GM21528 (cell line): ENCODE results near the gene CPED1.

Source experiments
- ATAC-seq: cut with Tn5 transposase; IDR thresholded peaks from one replicate; pipeline ENCODE4 v1.9.1; 2021; ENCODE audit warnings: mild to moderate bottlenecking, moderate library complexity; ENCODE audit not compliant: unreplicated experiment, low FRiP score

CPED1 gene

DNA sequence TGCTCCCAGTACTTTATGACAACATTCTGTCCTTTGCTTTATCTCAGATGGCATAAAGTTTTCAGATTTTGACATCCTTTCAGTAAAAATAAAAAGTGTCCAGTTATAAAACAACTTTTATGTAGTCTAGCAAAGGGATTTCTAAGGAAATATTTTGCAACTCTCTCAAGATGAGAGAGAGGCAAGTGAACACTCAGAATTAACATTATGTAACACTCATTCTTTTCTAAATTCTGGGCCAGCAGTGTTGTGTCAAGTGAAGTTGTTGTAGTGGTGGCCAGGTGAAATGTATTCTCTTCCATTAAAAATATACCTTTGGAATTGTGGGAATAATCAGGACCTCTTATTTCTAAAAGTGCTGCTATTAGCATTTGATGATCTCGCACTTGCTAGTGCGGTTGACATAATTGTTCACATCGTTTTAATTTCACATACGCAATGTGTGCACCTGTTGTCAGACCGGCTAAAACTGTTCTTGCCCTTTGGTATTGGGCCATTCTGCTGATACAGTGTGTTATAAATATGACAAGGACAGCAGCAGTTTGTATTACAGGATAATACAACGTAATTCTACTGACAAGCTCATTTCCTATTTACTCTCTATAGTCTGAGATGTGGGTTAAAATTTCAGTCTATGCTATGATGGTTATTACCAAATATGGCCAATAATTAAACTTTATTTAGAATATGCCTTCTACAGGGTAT, 23.8 kb downstream of the CPED1 start:
- ATAC-seq = no peak

DNA sequence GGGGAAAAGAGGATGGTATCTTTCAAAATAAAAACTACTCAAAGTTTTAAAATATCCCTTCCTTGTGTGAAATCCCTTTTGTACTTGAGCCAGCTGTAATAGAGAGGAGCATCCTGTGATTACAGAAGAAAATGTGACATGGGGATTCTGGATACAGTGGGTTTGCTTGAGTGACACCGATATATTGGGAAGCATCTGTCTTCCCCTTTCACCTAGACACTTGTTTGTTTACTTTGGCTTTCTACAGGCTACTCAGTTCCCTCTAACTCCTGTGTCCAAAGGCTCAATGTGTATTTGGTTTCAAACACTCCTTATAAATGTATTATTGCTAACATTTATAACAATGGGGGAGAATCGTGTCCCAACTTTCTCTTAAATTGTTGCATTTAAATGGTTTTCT, 24.4 kb downstream of the CPED1 start:
- no peak for ATAC-seq

DNA sequence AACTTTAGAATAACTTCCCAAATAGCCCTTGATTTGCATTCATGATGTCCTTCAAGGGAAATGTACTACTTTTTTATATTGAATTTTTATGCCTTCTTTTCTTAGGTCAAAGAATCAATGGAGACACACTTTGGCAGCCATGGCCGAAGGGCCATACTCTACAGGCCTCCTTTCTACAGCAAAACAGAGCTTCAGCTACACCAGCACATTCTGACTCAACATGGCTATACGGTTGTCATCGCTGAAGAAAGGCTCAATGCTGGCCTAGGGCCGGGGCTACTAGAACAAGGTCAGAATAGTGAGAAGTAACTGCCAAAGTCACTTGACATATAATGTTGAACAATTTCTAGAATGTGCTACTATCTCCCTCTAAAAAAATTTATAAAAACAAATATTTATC, 27.0 kb downstream of the CPED1 start:
- ATAC-seq = no peak

DNA sequence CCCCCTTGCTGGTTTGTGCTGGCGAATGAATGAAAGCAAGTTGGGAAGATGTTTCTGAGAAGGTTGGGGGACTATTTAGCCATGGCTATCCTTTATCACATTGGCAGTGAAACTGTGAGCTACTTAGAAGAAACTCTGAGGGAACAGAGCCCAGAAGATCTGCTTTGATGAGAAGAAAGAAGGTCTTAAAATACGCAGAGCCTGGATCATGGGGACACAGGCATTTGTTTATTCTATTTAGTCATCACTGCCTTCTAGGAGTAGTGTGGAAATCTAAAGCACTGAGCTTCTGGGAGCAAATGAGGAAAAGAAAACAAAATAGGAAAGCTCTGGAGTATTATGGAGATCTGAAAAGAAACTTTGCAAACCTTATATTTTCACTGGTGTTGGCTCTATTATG, 28.5 kb downstream of the CPED1 start:
- no peak for ATAC-seq

DNA sequence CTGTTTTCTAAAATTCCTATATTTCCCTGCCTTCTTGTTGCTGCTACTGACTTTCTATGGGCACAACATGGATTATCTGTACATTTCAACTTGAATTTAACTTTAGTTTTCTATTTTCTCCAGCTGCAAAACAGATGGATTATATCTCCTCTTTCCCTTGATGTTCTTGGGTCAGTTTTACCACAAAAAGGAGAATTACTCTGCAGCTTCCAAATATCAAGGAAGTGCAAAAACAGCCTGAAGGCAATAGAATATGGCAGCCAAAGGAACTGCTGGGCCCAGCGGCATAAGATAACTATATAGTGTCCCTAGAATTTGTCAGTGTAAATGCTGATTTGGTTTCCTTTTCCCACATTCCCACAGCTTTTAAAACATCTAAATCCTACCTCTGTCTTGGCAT, 29.1 kb downstream of the CPED1 start:
- no peak for ATAC-seq

DNA sequence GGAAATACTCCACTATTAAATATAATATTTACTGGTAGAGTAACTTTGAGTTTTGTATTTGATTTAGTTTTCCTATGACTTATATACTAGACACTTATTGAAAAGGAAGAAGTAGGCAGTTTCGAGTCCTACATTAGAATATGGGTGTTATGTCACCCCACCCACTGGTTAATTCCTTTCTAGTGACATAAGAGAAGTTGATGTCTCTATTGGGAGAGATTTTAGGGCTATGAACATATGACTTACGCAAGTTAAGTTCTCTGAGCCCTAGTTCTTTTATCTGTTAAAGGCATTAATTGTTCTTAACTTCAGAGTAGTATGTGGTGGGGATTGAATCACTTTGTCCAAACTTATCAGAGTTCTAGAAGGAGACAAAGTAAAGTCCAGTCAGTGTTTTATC, 30.5 kb downstream of the CPED1 start:
- ATAC-seq = no peak

DNA sequence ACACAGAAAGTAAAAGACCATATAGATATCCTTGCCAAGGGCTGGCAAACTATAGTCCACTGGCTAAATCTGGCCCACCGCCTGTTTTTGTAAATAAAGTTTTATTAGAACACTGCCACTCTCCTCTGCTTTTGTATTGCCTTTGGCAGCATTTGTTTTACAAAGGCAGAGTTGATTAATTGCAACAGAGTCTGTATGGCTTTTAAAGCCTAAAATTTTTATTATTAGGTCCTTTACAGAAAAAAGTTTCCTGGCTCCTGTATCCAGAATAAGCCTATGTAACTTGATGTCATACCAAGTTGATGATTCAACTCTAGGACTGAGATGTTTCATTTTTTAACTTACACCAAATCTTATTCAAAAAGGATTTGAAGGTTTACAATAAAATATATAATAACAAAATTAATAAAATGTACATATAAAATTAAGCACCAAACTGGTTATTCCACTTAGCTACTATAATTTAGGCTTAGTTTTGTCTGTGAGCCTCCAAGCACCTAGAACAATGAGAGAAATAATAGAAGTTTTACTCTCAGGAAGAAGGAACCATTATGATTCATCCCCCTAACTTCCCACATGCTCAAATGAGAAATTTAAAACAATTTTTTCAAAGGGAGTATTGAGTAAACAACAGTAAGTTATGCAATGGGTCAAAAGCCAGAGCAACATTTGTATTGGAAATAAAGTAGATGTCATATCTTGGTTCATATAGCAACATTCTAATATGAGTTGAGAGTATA, 31.9 kb downstream of the CPED1 start:
- no peak for ATAC-seq

DNA sequence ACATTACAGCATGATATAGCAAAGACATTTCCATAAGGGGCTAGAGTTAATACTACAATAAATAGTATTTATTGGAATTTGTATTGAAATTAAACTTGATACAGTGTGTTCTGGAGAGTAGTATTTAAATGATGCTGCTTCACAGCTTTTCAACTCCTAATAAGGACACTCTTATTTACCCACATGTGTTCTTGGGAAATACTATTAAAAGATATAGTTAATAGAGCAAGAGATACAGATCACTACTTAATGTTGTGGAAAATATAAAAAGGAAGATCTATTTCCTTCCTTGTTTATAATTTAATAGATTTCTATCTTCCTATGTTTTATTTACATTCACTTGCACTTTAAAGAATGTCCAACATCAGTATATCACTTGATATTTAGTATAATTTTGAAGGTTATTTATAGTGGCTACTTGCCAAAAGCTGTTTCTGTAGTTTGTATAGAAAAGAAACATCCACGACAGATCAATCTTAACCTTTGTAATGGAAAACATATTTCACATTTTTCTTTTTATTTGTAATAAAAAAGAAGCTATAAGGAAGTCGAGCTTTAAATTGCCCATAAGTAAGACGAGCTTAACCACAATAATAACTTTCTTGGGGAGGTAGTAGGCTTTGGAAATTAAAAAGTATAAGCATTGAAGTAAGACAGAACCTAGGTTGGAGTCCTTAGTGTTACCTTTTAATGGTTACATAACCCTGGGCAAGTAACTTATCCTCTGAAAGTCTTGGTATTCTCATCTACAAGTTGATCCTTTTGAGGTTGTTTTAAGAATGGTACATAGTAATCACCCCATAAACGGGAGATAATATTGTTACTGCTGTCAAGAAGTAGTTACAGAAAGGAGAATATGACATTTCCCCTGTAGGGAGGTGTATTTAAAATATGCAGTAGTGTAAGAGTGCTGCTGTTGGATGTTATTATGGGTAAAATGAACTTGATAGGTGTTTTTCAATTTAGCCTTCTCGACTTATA, 32.8 kb downstream of the CPED1 start:
- no peak for ATAC-seq

DNA sequence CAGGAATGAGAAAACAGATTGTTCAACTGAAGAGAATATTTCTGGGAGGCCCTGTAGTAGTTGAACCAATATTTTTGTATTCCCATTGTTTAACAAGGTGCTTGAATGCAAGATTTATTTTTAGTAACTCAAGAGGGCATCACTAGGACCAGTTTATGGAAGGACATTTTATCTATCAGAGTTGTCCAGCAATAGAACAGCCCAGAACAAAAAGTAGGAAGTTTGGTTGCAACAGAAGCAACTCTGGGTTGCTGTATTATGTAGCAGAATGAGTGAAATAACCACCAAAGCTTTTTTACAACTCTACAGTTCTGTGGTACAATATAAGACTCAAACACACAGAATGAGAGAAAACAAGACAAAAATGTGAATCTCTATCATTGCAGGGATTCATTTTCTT, 34.7 kb downstream of the CPED1 start:
- ATAC-seq = no peak

DNA sequence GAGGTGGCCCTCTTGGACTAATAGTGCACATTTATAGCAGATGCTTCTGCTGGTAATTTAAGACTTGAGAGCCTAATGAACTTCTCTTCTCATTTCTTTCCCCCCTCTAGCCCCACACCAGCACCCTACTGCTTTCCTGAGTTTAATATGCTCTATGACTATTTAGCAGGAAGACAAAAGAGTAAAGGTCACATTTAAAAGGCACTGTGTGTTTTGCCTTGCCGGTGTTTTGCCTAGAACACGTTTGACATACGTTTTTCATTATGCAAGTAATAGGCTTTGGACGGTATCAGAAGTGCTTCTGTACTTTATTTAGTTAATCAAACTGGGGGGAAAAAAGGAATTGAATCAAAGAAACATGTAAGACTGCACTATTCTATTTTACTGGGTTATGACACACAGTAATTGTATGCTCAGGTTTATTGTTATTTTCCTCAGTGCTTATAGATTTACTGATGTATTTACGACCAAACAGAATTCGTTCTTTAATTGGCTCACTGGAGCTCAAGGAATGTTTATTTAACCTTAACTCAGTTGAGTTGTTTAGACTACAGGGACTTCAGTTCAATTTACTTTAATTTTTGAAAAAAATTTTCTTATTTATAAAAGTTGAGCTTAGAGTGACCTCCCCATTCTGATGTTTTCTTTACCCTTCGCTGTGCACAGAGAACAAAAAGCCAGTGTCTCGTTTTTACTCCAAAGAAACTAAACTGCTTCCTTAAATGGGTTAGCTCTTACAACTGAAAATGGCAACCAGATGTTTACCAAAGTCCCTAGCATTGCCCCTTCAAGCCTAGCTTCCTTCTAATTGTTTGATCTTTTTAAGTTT, 35.4 kb downstream of the CPED1 start:
- no peak for ATAC-seq

DNA sequence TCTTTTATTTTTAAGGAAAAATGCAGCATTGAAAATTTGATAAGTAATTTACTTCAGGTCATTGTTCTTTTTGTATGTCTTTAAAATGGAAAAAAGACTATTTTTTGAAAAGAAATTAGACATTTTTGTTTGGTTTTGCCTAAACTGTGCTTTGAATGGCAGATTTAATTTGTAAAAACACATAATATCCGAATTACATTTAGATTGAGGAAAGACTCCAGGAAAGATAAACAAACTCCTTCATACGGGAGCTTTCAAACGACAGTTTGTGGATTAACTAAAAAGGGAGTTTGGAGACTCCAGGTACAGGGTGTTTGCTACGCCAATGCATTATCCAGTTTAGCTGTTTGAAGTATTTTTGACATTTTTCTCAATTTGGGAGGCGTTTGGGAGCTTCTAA, 36.1 kb downstream of the CPED1 start:
- no peak for ATAC-seq

DNA sequence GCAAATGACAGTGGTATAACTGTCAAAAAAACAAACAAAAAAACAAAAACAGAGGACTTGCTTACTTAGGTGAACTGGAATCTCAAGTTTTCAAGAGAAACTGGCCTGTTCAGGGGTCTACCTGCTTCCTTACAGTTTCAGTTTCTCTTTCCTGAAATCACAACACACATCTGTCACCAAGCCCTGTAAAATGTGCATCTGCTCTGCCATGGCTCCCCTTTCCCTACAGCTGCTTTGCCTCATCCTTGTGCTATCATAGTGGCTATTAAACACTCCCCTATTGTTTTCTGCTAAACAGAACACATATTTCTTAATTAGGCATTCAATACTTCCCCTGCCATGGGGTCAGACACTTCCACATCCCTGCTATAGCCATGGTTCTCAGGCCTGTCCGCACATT, 37.6 kb downstream of the CPED1 start:
- no peak for ATAC-seq

DNA sequence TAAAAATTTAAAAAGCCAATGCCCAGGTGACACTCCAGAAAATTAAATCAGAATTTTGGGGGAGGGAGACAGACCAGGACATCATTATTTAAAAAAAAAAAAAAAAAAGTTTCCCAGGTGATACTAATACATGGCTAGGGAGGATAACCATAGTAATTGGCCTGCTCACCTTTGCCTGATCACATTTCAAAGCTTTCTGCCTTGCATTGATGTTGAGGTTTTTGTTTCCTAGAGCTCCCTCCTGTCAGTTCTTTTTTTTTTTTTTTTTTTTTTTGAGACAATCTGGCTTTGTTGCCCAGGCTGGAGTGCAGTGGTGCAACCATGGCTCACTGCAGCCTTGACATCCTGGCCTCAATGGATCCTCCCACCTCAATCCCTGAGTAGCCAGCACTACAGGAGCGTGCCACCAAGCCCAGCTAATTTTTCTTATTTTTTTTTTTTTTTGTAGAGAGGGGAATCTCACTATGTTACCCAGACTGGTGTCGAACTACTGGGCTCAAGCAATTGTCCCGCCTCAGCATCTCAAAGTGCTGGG, 38.1 kb downstream of the CPED1 start:
- ATAC-seq = no peak

DNA sequence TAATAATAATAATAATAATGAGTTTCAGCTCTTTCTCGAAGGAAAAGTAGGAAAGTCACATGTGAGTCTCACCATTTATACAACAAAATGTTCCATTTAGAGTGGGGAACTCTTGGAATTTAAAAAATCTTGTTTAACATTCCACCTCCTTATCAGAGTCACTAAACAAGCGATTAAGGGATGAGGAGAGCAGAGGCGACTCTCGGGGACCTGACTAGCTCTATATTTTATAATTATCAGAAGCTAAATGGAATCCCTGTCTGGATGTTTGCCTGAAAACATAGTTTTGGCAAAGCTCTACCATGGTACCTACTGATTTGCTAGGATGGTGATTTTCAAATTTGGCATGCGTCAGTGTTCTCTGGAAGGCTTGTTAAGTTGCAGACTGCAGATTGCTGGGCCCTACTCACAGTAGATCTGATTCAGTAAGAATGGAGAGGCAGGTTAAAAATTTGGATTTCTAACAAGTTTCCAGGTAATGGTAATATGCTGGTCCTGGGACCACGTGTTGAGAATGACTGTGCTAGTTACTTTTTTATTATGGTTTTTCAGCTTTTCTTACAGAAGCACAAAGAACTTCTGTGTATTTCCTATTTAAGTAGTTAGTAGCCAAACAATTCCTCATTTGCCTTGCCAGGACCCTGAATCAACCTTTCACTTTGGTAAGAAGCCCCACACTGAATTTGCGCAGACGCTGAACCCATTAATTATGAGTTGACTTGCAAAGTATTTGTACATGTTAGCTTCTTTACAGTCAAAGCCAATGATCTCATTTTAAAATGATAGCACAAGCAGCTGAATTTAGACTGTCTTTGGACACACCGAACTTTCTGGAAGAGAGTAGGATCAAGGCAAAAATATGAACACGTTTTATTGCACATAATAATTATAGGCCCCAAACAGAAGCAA, 39.5 kb downstream of the CPED1 start:
- no peak for ATAC-seq

DNA sequence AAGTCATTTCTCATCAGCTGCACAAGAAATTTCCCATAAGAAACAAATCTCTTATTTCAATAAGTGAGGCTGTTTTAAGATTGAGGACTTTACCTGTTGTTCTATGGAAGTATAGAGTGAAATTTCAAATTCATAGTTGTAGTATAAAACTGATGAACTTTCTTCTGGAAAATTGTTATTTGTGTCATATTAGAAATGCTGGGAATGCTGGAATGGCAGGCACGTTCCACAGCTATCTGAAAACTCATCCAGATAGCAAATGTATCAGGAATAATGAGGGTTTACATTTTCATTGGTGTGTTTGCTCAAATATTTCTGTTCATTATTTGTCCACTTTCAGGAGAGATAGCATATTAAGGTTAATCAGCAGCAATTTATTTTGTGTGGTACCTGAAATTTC, 40.8 kb downstream of the CPED1 start:
- ATAC-seq = no peak

DNA sequence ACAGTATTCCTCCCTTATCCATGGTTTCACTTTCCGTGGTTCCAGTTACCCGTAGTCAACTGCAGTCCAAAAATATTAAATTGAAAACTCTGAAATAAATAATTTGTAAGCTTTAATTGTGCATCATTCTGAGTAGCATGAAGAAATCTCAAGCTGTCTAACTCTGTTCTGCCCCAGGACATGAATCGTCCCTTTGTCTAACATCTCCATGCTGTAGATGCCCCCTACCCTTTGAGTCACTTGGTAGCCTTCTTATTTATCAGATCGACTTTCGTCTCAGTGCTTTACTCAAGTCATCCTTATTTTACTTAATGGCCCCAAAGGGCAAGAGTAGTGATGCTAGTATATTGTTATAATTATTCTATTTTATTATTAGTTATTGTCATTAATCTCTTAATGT, 41.8 kb downstream of the CPED1 start:
- no peak for ATAC-seq

DNA sequence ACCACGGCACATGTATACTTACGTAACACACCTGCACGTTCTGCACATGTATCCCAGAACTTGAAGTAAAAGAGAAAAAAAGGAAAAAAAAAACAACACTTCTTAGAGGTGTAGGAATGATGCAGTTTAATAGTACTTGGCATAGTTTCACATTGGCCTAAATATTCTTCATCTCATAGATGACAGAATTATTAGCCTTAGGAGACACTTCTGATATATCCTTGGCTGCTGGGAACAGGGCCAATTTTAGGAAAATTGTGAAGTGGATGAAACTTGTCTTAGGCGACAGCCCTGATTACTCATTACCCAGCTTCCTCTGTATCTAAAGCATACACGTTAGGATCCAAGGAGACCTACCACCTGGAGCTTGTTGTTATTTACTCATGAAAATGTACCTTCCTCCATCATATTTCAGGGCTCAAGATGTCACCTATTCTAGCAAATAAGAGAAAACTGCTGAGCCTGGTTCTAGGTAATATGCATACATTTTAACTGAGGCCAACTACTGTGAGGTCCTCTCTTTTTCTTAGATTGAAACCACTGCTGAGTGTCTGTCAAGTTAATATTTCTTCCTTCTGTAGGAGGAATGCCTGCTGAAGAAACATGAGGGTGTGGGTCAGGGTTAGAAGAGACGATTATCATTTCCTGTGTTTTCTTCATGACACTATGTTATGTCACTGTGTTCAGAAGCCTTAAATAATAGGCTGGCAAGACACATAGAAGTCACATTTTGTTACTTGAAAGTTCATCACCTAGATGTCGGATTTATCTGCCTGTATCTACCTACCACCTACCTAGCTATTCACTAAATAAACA, 44.3 kb downstream of the CPED1 start:
- no peak for ATAC-seq

DNA sequence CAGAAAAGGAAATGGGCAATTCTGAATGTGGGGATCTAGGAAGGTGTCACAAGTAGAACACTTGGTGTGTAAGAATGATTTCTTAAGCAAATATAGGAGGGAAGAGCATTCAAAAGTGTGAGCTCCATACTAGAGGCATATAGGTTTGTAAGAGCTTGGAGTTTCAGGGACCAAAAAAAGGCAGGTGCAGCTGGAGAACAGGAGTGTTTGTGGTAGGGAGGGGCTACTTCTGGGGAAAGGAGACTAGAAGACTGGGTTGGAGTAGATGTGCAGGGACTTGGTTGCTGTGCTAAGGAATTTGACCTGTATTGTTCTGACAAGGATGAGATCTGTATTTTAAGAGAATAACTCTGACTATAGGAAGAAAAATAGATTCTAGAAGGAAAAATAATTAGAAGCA, 46.4 kb downstream of the CPED1 start:
- no peak for ATAC-seq
